CD14-positive monocyte (primary cell): ENCODE results near the gene BLMH. TPM values are rescaled to one million over a fixed set of nuclear protein-coding genes. Genes with fewer than 3 reads are reported as not detected.
A peak's percentile ranks its signal among the peaks of the same experiment; 100 is the strongest.

ENCODE experiments used
- DNase-seq, 3 donors: peaks; one replicate each; pipeline ENCODE4 v3.0.0-alpha.2; 2011 to 2022
- H2AFZ ChIP-seq: 2 replicates; pipeline ENCODE4 v1.6.0; 2012; ENCODE audit warnings: mild to moderate bottlenecking, low read depth, low read length, inconsistent platforms; ENCODE audit not compliant: insufficient read depth, poor library complexity, severe bottlenecking
- H3K27ac ChIP-seq, 2 donors: 1 replicate in 1 of 2; 2 replicates in 1 of 2; pipeline ENCODE4 v1.5.1; 2012 to 2013; ENCODE audit warnings: low read length in 2 of 2, control low read depth in 1 of 2, inconsistent platforms in 1 of 2, low read depth in 1 of 2, mild to moderate bottlenecking in 1 of 2
- H3K27me3 ChIP-seq, 2 donors: one replicate each; pipeline versions ENCODE4 v1.6.0 to v1.6.1; 2011 to 2013; ENCODE audit warnings: low read length in 2 of 2; ENCODE audit not compliant: control insufficient read depth in 2 of 2, insufficient read depth in 2 of 2
- H3K36me3 ChIP-seq, 2 donors: replicated peaks in 1 of 2; 1 replicate in 1 of 2; 2 replicates in 1 of 2; pipeline versions ENCODE4 v1.5.1 to v1.6.1; 2012 to 2013; ENCODE audit warnings: low read length in 2 of 2, control low read depth in 1 of 2, inconsistent platforms in 1 of 2, mild to moderate bottlenecking in 1 of 2; ENCODE audit not compliant: insufficient read depth in 2 of 2, control insufficient read depth in 1 of 2
- H3K4me1 ChIP-seq, 2 donors: 1 replicate in 1 of 2; 2 replicates in 1 of 2; pipeline versions ENCODE4 v1.5.1 to v1.6.1; 2012 to 2013; ENCODE audit warnings: low read length in 2 of 2, control low read depth in 1 of 2, inconsistent platforms in 1 of 2, mild to moderate bottlenecking in 1 of 2, moderate library complexity in 1 of 2; ENCODE audit not compliant: insufficient read depth in 2 of 2, control insufficient read depth in 1 of 2
- H3K4me2 ChIP-seq: replicated peaks from 2 replicates; pipeline ENCODE3; 2012; ENCODE audit warnings: low read length, moderate library complexity, mild to moderate bottlenecking; ENCODE audit not compliant: poor library complexity, severe bottlenecking; ENCODE audit errors: extremely low read depth
- H3K4me3 ChIP-seq, 3 experiments: fragments of 200-600 bp in 1 of 3; sonication (generic) in 1 of 3; replicated peaks in 1 of 3; 1 replicate in 2 of 3; 2 replicates in 1 of 3; pipeline ENCODE4 v1.5.1; 2011 to 2013; ENCODE audit warnings: low read length in 3 of 3, mild to moderate bottlenecking in 3 of 3, control low read depth in 2 of 3, low read depth in 2 of 3, inconsistent platforms in 1 of 3, moderate library complexity in 1 of 3
- H3K79me2 ChIP-seq: 2 replicates; pipeline ENCODE4 v1.6.0; 2012; ENCODE audit warnings: mild to moderate bottlenecking, control low read depth, inconsistent platforms, low read length, moderate library complexity; ENCODE audit not compliant: insufficient read depth
- H3K9ac ChIP-seq: 2 replicates; pipeline ENCODE4 v1.6.0; 2017; ENCODE audit warnings: low read length, mild to moderate bottlenecking; ENCODE audit not compliant: insufficient read depth, poor library complexity, severe bottlenecking
- H3K9me3 ChIP-seq, 2 donors: replicated peaks in 1 of 2; 1 replicate in 1 of 2; 2 replicates in 1 of 2; pipeline versions ENCODE4 v1.5.1 to v1.6.1; 2012 to 2013; ENCODE audit warnings: low read length in 2 of 2, control low read depth in 1 of 2; ENCODE audit not compliant: control insufficient read depth in 1 of 2, insufficient read depth in 1 of 2
- H4K20me1 ChIP-seq: 2 replicates; pipeline ENCODE4 v1.6.0; 2012; ENCODE audit warnings: mild to moderate bottlenecking, low read length, control low read depth, moderate library complexity; ENCODE audit not compliant: insufficient read depth
- H3K27ac Mint-ChIP-seq, 7 donors: one replicate each; pipeline ENCODE4 v1.8.0; 2020; ENCODE audit warnings: mild to moderate bottlenecking in 7 of 7, mixed read lengths in 7 of 7, moderate library complexity in 6 of 7, inconsistent platforms in 2 of 7
- H3K27me3 Mint-ChIP-seq, 3 donors: one replicate each; pipeline ENCODE4 v1.8.0; 2021 to 2022; ENCODE audit warnings: low read depth in 3 of 3, mild to moderate bottlenecking in 3 of 3, mixed read lengths in 3 of 3, moderate library complexity in 3 of 3, inconsistent platforms in 1 of 3
- H3K36me3 Mint-ChIP-seq, 2 donors: one replicate each; pipeline ENCODE4 v1.8.0; 2020; ENCODE audit warnings: mixed read lengths in 2 of 2, inconsistent platforms in 1 of 2, mild to moderate bottlenecking in 1 of 2
- H3K4me1 Mint-ChIP-seq: one replicate; pipeline ENCODE4 v1.8.0; 2020; ENCODE audit warnings: mild to moderate bottlenecking, mixed read lengths
- H3K4me3 Mint-ChIP-seq, 2 donors: one replicate each; pipeline ENCODE4 v1.8.0; 2020; ENCODE audit warnings: mild to moderate bottlenecking in 2 of 2, mixed read lengths in 2 of 2, moderate library complexity in 1 of 2
- H3K9me3 Mint-ChIP-seq, 7 donors: one replicate each; pipeline ENCODE4 v1.8.0; 2020 to 2022; ENCODE audit warnings: mixed read lengths in 7 of 7, mild to moderate bottlenecking in 6 of 7, moderate library complexity in 6 of 7, inconsistent platforms in 2 of 7
- CTCF ChIP-seq: fragments of 200-600 bp; IDR thresholded peaks from one replicate; pipeline ENCODE4 v1.8.0; 2022; ENCODE audit warnings: antibody characterized with exemption, mild to moderate bottlenecking
- WGBS: methylation state at CpG from one replicate; pipeline ENCODE4 v1.1.5; 2013; ENCODE audit warnings: missing lambda C conversion rate; ENCODE audit not compliant: insufficient coverage; 5-methylcytosine and 5-hydroxymethylcytosine counted together
- intact Hi-C, 2 donors: fragments of 100-400 bp; cut with micrococcal nuclease; formaldehyde crosslinking; loops; one replicate each; pipeline versions ENCODE4 v1.15.0 to v1.15.1; 2023
- polyA plus RNA-seq, 3 donors: library from polyadenylated mRNA; depleted of rRNA in 1 of 3; unstranded in 2 of 3; stranded (reverse) in 1 of 3; fragments of 300-500 nt in 2 of 3; fragments of >200 nt in 1 of 3; fragmentation: Illumina TruSeq in 2 of 3; gene quantifications; 1 replicate in 2 of 3; 2 replicates in 1 of 3; pipeline ENCODE4 v1.2.3, GENCODE V29; 2012 to 2021

The BLMH gene
- polyA plus RNA-seq, 3 donors, result 6.6 to 10.8 (median 10.4) TPM

DNA sequence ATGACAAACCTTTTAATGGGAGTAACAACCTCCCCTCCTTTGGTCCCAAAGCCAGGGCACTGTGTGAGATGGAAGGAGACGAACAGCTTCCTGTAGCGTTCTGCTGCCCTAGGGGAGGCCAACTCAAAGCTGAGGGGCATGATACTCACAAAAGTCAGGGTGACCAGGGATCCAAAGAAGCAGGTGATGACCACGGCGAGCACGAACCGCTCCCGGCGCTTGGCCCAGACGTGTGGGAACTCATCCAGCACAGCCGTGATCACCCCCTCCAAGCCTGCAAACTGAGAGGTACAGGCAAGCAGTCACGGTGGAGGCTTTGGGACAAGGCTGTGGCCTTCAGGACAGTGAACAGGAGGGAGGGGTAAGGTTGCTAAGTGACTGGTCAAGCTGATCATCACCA, 81.4 kb downstream of the BLMH start:
- H3K27me3 Mint-ChIP-seq, result peaks cover 2 to 23% (median 20%) of the 10 kb centered on the region in 3 donors
- Histone ChIP-seq H3K4me1 (peaks cover 0 to 5% of the 10 kb centered on the region in 2 donors), H3K9ac (no peak overlapping the region), H4K20me1 (no peaks in the 10 kb centered on the region), H3K36me3 (no peaks in the 10 kb centered on the region), H3K27ac (no peak overlapping the region), H2AFZ (no peak overlapping the region), H3K9me3 (no peaks in the 10 kb centered on the region), H3K4me3 (no peak overlapping the region), H3K27me3 (no peaks in the 10 kb centered on the region), H3K4me2 (no peak overlapping the region), H3K79me2 (no peaks in the 10 kb centered on the region)
- peaks cover 0 to 1% (median 0%) of the 10 kb centered on the region in 7 donors for H3K9me3 Mint-ChIP-seq
- H3K27ac Mint-ChIP-seq, result no peak overlapping the region
- no peaks in the 10 kb centered on the region for H3K36me3 Mint-ChIP-seq
- H3K4me1 Mint-ChIP-seq, result peaks cover 10% of the 10 kb centered on the region
- H3K4me3 Mint-ChIP-seq, result peak overlapping the region in 1 of 2 donors; percentile 21
- intact Hi-C loops, result no loop called here
- no peak for DNase-seq
- WGBS, result 98% methylated on average over 8 of the region's 11 CpGs
- TF ChIP-seq CTCF, result no peak

DNA sequence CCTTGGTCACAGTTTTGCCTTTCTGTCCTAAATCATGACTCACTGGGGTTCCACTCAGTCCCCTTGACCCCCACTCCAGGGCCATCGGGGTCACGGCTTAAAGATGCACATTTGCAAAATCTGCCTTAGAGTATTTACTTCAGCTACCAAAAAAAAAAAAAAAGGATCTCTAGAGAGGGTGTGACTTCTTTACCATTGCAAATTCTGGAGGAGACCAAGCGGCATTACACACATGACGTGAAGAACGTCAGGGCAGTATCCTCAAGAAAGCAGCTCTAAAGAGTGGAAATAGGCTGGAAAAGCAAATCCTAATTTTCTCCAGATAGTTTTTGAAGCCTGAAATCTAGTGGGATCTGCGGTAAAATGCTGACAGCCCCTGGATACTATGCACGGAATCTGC, 81.8 kb downstream of the BLMH start:
- H3K9me3 ChIP-seq, result no peaks in the 10 kb centered on the region
- DNase-seq, result no peak
- no peak for TF ChIP-seq CTCF
- H3K4me2 ChIP-seq, result no peak overlapping the region
- Mint-ChIP-seq H3K4me1 (peaks cover 10% of the 10 kb centered on the region), H3K27ac (no peak overlapping the region), H3K4me3 (no peak overlapping the region), H3K36me3 (no peaks in the 10 kb centered on the region), H3K9me3 (peaks cover 0 to 1% (median 0%) of the 10 kb centered on the region in 7 donors), H3K27me3 (peaks cover 2 to 23% (median 20%) of the 10 kb centered on the region in 3 donors)
- no peak overlapping the region for H3K4me3 ChIP-seq
- H2AFZ ChIP-seq, result no peak overlapping the region
- WGBS, result 90% methylated on average over 2 of the region's 7 CpGs
- no peak overlapping the region for H3K9ac ChIP-seq
- no peak overlapping the region for H3K27ac ChIP-seq
- no peaks in the 10 kb centered on the region for H3K36me3 ChIP-seq
- H3K27me3 ChIP-seq, result no peaks in the 10 kb centered on the region
- peaks cover 0 to 5% of the 10 kb centered on the region in 2 donors for H3K4me1 ChIP-seq
- H3K79me2 ChIP-seq, result no peaks in the 10 kb centered on the region
- intact Hi-C loops, result no loop called here
- H4K20me1 ChIP-seq, result no peaks in the 10 kb centered on the region
